Body of pancreas (tissue), 4 donors: ENCODE data around the gene ABHD17A. TPM values are rescaled to one million over a fixed set of nuclear protein-coding genes. Genes with fewer than 3 reads are reported as not detected.

Source experiments
- ATAC-seq: fragments of 150-250 bp; one replicate; pipeline ENCODE4 v1.9.1; 2016
- DNase-seq, 4 donors: peaks; one replicate each; pipeline ENCODE4 v3.0.0-alpha.2; 2019
- H3K27ac ChIP-seq, 4 donors: fragments of 200-600 bp; sonication (generic); 1 replicate in 3 of 4; 2 replicates in 1 of 4; pipeline versions ENCODE4 v1.5.1 to v1.6.1; 2016 to 2019; ENCODE audit warnings: mild to moderate bottlenecking in 1 of 4, mixed read lengths in 1 of 4, moderate library complexity in 1 of 4
- H3K27me3 ChIP-seq, 2 donors: fragments of 200-600 bp; sonication (generic); one replicate each; pipeline ENCODE4 v1.6.0; 2016; ENCODE audit warnings: mild to moderate bottlenecking in 1 of 2
- H3K36me3 ChIP-seq, 2 donors: fragments of 200-600 bp; sonication (generic); replicated peaks in 1 of 2; 2 replicates each; pipeline ENCODE4 v1.5.1; 2016; ENCODE audit warnings: low read depth in 2 of 2; ENCODE audit not compliant: insufficient read depth in 1 of 2
- H3K4me1 ChIP-seq: fragments of 200-600 bp; sonication (generic); one replicate; pipeline ENCODE4 v1.6.0; 2016
- H3K4me3 ChIP-seq, 2 donors: fragments of 200-600 bp; sonication (generic); 1 replicate in 1 of 2; 2 replicates in 1 of 2; pipeline ENCODE4 v1.5.1; 2016 to 2019
- H3K9me3 ChIP-seq, 3 donors: fragments of 200-600 bp; sonication (generic); 1 replicate in 2 of 3; 2 replicates in 1 of 3; pipeline ENCODE4 v1.5.1; 2016
- CTCF ChIP-seq, 7 experiments: fragments of 450-650 bp in 4 of 7; fragments of 200-600 bp in 3 of 7; sonication (generic) in 3 of 7; IDR thresholded peaks; one replicate each; pipeline ENCODE4 v1.5.1; 2016 to 2019; ENCODE audit warnings: antibody characterized with exemption in 7 of 7
- POLR2A ChIP-seq, 3 donors: fragments of 450-650 bp; IDR thresholded peaks; one replicate each; pipeline ENCODE4 v1.6.1; 2016; ENCODE audit warnings: antibody characterized with exemption in 3 of 3, mild to moderate bottlenecking in 2 of 3
- WGBS, 2 donors: methylation state at CpG; one replicate each; pipeline ENCODE4 v1.1.5; 2017; 5-methylcytosine and 5-hydroxymethylcytosine counted together
- intact Hi-C: fragments of 100-400 bp; cut with DNase I; formaldehyde crosslinking; loops from one replicate; pipeline ENCODE4 v1.15.1; 2023
- total RNA-seq, 2 donors: library from RNA; depleted of rRNA; stranded (reverse); fragments of >200 nt; gene quantifications; one replicate each; pipeline ENCODE4 v1.1.0, GENCODE V29; 2016

Gene ABHD17A
- total RNA-seq, 2 donors from 2014 or later = 56.8 to 100 TPM

GRCh38 chr19:1874554-1875185, 10.6 kb downstream of the ABHD17A start:
- H3K27me3 ChIP-seq = no peaks in the 10 kb centered on the region
- no peaks in the 10 kb centered on the region for H3K9me3 ChIP-seq
- no peak for ATAC-seq
- H3K27ac ChIP-seq = peak overlapping the region; percentile 71 to 97 (median 88)
- H3K36me3 ChIP-seq = no peaks in the 10 kb centered on the region
- peaks cover 55% of the 10 kb centered on the region for H3K4me1 ChIP-seq
- peak in 1 of 4 donors; percentile 24 for DNase-seq
- intact Hi-C loops = no loop called here
- WGBS, 2 donors = 3 to 4% methylated on average over 16 of the region's 16 CpGs
- TF ChIP-seq CTCF (IDR thresholded peaks at IDR 0.05) (no peak), POLR2A (IDR thresholded peaks at IDR 0.05) (no peak)
- H3K4me3 ChIP-seq = peak overlapping the region in 1 of 2 donors; percentile 79

- TF ChIP-seq CTCF (IDR thresholded peaks at IDR 0.05) (no peak), POLR2A (IDR thresholded peaks at IDR 0.05) (no peak)
- H3K4me1 ChIP-seq = peaks cover 55% of the 10 kb centered on the region
- no peaks in the 10 kb centered on the region for H3K36me3 ChIP-seq
- no peaks in the 10 kb centered on the region for H3K27me3 ChIP-seq
- no peaks in the 10 kb centered on the region for H3K9me3 ChIP-seq
- DNase-seq = peak; percentile 60 to 75 (median 71)
- no peak overlapping the region for H3K4me3 ChIP-seq
- intact Hi-C loops = no loop called here
- ATAC-seq = peak; percentile 52
- 11 to 15% methylated on average over 23 to 29 of the region's 29 CpGs for WGBS, 2 donors
- H3K27ac ChIP-seq = peak overlapping the region; percentile 71 to 97 (median 82)
These were observed 11.5 kb downstream of the ABHD17A start for GRCh38 chr19:1873524-1874473.

- 78 to 100% methylated on average over 2 to 23 of the region's 25 CpGs for WGBS, 2 donors
- Histone ChIP-seq H3K36me3 (no peaks in the 10 kb centered on the region), H3K27me3 (no peaks in the 10 kb centered on the region), H3K4me3 (no peak overlapping the region), H3K27ac (peak overlapping the region; percentile 71 to 97 (median 82)), H3K4me1 (peaks cover 55% of the 10 kb centered on the region), H3K9me3 (no peaks in the 10 kb centered on the region)
- no peak for DNase-seq
- intact Hi-C loops = no loop called here
- ATAC-seq = no peak
- TF ChIP-seq CTCF (IDR thresholded peaks at IDR 0.05) (no peak), POLR2A (IDR thresholded peaks at IDR 0.05) (no peak)
These were observed 12.3 kb downstream of the ABHD17A start for GRCh38 chr19:1872807-1873523.

- no peaks in the 10 kb centered on the region for H3K9me3 ChIP-seq
- DNase-seq (no peak), ATAC-seq (no peak)
- H3K4me3 ChIP-seq = no peak overlapping the region
- TF ChIP-seq POLR2A (IDR thresholded peaks at IDR 0.05) = no peak
- no peak for TF ChIP-seq CTCF (IDR thresholded peaks at IDR 0.05)
- peaks cover 53% of the 10 kb centered on the region for H3K4me1 ChIP-seq
- 72 to 100% methylated on average over 1 to 13 of the region's 13 CpGs for WGBS, 2 donors
- intact Hi-C loops = no loop called here
- no peaks in the 10 kb centered on the region for H3K36me3 ChIP-seq
- H3K27me3 ChIP-seq = no peaks in the 10 kb centered on the region
- peak overlapping the region in 1 of 4 donors; percentile 97 for H3K27ac ChIP-seq
These were observed 13.7 kb downstream of the ABHD17A start for GRCh38 chr19:1871630-1872029.
